Measurements from ENCODE around the gene OPN4. TPM values are rescaled to one million over a fixed set of nuclear protein-coding genes. Genes with fewer than 3 reads are reported as not detected.
A peak's percentile ranks its signal among the peaks of the same experiment; 100 is the strongest.

The OPN4 gene
- total RNA-seq, 3 donors from 2014 or later (not counting 1 experiment from before 2014, with no cell fraction given): not detected

DNA sequence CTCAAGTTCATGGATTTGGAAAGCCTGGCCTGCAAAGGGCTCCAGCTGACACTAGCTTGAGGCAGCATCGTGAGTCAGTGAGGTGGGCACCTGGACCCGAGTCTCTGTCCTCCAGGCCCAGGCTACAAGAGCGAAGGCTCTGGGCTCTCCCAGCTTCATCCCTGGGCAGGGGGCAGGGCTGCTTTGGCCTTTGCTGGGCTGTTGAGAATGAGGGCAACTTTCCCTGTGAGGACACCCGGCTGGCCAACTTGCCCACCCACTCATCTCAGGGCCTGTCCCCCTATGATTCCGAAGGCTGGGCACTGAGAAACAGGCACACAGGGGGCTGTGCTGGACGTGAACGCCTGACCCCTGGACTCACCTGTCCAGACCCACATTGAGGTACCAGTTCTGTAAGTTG lies 38.3 kb downstream of the OPN4 start:
- intact Hi-C loops (cut with micrococcal nuclease): no loop called here
- no peak overlapping the region for H3K27ac Mint-ChIP-seq
- TF ChIP-seq, protein P1, sequence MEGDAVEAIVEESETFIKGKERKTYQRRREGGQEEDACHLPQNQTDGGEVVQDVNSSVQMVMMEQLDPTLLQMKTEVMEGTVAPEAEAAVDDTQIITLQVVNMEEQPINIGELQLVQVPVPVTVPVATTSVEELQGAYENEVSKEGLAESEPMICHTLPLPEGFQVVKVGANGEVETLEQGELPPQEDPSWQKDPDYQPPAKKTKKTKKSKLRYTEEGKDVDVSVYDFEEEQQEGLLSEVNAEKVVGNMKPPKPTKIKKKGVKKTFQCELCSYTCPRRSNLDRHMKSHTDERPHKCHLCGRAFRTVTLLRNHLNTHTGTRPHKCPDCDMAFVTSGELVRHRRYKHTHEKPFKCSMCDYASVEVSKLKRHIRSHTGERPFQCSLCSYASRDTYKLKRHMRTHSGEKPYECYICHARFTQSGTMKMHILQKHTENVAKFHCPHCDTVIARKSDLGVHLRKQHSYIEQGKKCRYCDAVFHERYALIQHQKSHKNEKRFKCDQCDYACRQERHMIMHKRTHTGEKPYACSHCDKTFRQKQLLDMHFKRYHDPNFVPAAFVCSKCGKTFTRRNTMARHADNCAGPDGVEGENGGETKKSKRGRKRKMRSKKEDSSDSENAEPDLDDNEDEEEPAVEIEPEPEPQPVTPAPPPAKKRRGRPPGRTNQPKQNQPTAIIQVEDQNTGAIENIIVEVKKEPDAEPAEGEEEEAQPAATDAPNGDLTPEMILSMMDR (IDR thresholded peaks at IDR 0.05): no peak
- ATAC-seq (no peak), DNase-seq (no peak)
- peaks cover 0 to 10% of the 10 kb centered on the region in 2 donors for H3K4me1 Mint-ChIP-seq
- no peaks in the 10 kb centered on the region for H3K36me3 ChIP-seq (ENCODE audit: control insufficient read depth, insufficient read depth, low read length)
- no peak overlapping the region for H3K4me3 ChIP-seq (ENCODE audit: low read length)
- H3K36me3 Mint-ChIP-seq: no peaks in the 10 kb centered on the region
- no peaks in the 10 kb centered on the region for H3K9me3 ChIP-seq (ENCODE audit: control insufficient read depth, insufficient read depth, low read length)
- peaks cover 0 to 8% of the 10 kb centered on the region in 2 donors for H3K27me3 Mint-ChIP-seq (ENCODE audit: low read depth in 2 of 2)
- no peaks in the 10 kb centered on the region for H3K27me3 ChIP-seq (ENCODE audit: control insufficient read depth, insufficient read depth, low read length)
- H3K4me3 Mint-ChIP-seq: no peak overlapping the region
- 94% methylated on average over 7 of the region's 7 CpGs for WGBS (ENCODE audit: insufficient coverage)
- H3K9me3 Mint-ChIP-seq: no peaks in the 10 kb centered on the region
- H3K4me1 ChIP-seq (ENCODE audit: control insufficient read depth, insufficient read depth, low read length): no peaks in the 10 kb centered on the region
- no peak overlapping the region for H3K27ac ChIP-seq (ENCODE audit: low read length)

DNA sequence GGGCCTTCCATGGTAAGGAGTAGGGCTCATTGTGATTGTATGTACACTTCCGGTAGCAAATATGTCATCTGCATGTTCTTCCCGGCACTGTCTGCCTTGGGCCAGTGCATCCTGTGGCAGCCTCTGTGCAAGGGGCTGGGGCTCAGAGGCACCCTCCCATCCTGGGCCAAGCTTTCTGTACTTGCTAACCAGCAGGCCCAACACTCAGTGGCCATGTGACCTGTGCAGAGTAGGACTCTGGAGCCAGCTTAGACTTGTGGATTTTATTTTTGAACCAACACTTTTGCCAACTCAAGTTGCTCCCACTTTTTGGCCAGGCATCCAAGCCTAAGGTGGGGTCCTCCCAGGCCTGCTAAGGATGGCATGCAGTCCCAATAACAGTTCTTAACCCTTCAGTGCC lies 38.9 kb downstream of the OPN4 start:
- Histone ChIP-seq H3K4me1 (ENCODE audit: control insufficient read depth, insufficient read depth, low read length) (no peaks in the 10 kb centered on the region), H3K4me3 (ENCODE audit: low read length) (no peak overlapping the region), H3K36me3 (ENCODE audit: control insufficient read depth, insufficient read depth, low read length) (no peaks in the 10 kb centered on the region), H3K9me3 (ENCODE audit: control insufficient read depth, insufficient read depth, low read length) (no peaks in the 10 kb centered on the region), H3K27me3 (ENCODE audit: control insufficient read depth, insufficient read depth, low read length) (no peaks in the 10 kb centered on the region), H3K27ac (ENCODE audit: low read length) (no peak overlapping the region)
- peaks cover 0 to 8% of the 10 kb centered on the region in 2 donors for H3K27me3 Mint-ChIP-seq (ENCODE audit: low read depth in 2 of 2)
- intact Hi-C loops (cut with micrococcal nuclease): no loop called here
- 98% methylated on average over 2 of the region's 2 CpGs for WGBS (ENCODE audit: insufficient coverage)
- H3K9me3 Mint-ChIP-seq: no peaks in the 10 kb centered on the region
- TF ChIP-seq, protein P1 (IDR thresholded peaks at IDR 0.05): no peak
- H3K27ac Mint-ChIP-seq: no peak overlapping the region
- peaks cover 0 to 9% of the 10 kb centered on the region in 2 donors for H3K4me1 Mint-ChIP-seq
- no peak for DNase-seq
- no peaks in the 10 kb centered on the region for H3K36me3 Mint-ChIP-seq
- no peak overlapping the region for H3K4me3 Mint-ChIP-seq
- no peak for ATAC-seq

DNA sequence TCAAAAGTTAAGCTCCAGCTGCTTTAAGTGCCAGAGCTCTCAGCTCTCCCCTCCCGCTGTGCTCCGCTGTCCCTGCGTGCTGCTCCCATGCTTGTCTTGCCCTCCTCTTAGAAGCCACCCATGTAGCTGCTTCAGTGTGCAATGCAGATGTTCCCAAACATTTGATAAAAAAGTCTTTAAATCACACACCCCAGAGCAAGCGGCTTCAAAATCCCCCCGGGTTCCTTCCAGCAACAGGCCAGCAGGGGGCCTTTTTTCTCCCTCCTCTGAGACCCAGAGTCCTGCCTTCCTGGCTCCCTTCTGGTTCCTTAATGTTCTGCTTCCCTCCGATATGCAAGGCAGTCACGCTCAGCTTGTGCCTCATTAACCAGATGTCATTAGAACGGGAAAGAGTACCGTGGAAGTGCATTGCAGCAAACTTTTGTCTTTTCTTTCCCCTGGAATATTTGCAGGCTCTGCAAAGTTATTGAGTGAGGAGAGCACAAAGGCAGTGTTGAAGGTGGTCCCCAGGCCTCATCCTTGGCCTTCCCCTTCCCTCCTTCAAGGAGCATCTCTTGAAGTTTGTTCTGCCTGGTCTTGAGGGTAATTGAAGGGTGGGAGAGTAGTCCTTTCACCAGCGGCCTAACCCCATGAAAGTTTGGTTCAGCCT lies 39.5 kb downstream of the OPN4 start:
- H3K36me3 Mint-ChIP-seq: no peaks in the 10 kb centered on the region
- Histone ChIP-seq H3K36me3 (ENCODE audit: control insufficient read depth, insufficient read depth, low read length) (no peaks in the 10 kb centered on the region), H3K9me3 (ENCODE audit: control insufficient read depth, insufficient read depth, low read length) (no peaks in the 10 kb centered on the region), H3K27ac (ENCODE audit: low read length) (no peak overlapping the region), H3K27me3 (ENCODE audit: control insufficient read depth, insufficient read depth, low read length) (no peaks in the 10 kb centered on the region), H3K4me3 (ENCODE audit: low read length) (no peak overlapping the region), H3K4me1 (ENCODE audit: control insufficient read depth, insufficient read depth, low read length) (no peaks in the 10 kb centered on the region)
- H3K27me3 Mint-ChIP-seq (ENCODE audit: low read depth in 2 of 2): peaks cover 0 to 8% of the 10 kb centered on the region in 2 donors
- H3K4me3 Mint-ChIP-seq: no peak overlapping the region
- 32% methylated on average over 10 of the region's 10 CpGs for WGBS (ENCODE audit: insufficient coverage)
- DNase-seq (peak in 1 of 2 donors; percentile 60), ATAC-seq (peak in 2 of 3 donors; percentile 53 to 57)
- no peak overlapping the region for H3K27ac Mint-ChIP-seq
- H3K4me1 Mint-ChIP-seq: peaks cover 0 to 4% of the 10 kb centered on the region in 2 donors
- TF ChIP-seq, protein P1 (IDR thresholded peaks at IDR 0.05): peak; percentile 62
- intact Hi-C loops (cut with micrococcal nuclease): no loop called here
- H3K9me3 Mint-ChIP-seq: no peaks in the 10 kb centered on the region
